CD4-positive, alpha-beta T cell (primary cell): ENCODE results near the gene NDE1. TPM values are rescaled to one million over a fixed set of nuclear protein-coding genes. Genes with fewer than 3 reads are reported as not detected.
A peak's percentile ranks its signal among the peaks of the same experiment; 100 is the strongest.

ENCODE experiments used
- ATAC-seq: fragments of 200-7000 bp; cut with Tn5 transposase; one replicate; pipeline ENCODE4 v1.10.0; 2022; ENCODE audit warnings: mild to moderate bottlenecking; ENCODE audit not compliant: poor library complexity
- CTCF ChIA-PET: fragments of 350-600 bp; sonication (Branson Sonifier 250); formaldehyde crosslinking; loops from one replicate; lab custom pipeline; 2021; ENCODE audit warnings: antibody characterized with exemption, inconsistent platforms; lab: Charles Lee
- POLR2A ChIA-PET: fragments of 350-600 bp; sonication (Branson Sonifier 250); formaldehyde crosslinking; loops from one replicate; lab custom pipeline; 2021; ENCODE audit warnings: antibody characterized with exemption, inconsistent platforms; lab: Charles Lee
- DNase-seq, 14 experiments: peaks; one replicate each; pipeline ENCODE4 v3.0.0-alpha.2; 2013 to 2020; ENCODE audit warnings: mixed read lengths in 2 of 14
- H3K27ac ChIP-seq, 2 donors: one replicate each; pipeline versions ENCODE4 v1.5.1 to v1.7.0; 2013; ENCODE audit warnings: low read length in 2 of 2, low read depth in 1 of 2, mild to moderate bottlenecking in 1 of 2
- H3K27me3 ChIP-seq, 2 experiments: 1 replicate in 1 of 2; 2 replicates in 1 of 2; pipeline versions ENCODE4 v1.6.1 to v1.7.0; 2013; ENCODE audit warnings: low read length in 2 of 2, control low read depth in 1 of 2, mild to moderate bottlenecking in 1 of 2, moderate library complexity in 1 of 2; ENCODE audit not compliant: insufficient read depth in 2 of 2, control insufficient read depth in 1 of 2
- H3K36me3 ChIP-seq: one replicate; pipeline ENCODE4 v1.6.1; 2013; ENCODE audit warnings: low read length, control low read depth; ENCODE audit not compliant: insufficient read depth
- H3K4me1 ChIP-seq: one replicate; pipeline ENCODE4 v1.6.1; 2013; ENCODE audit warnings: low read length, control low read depth; ENCODE audit not compliant: insufficient read depth
- H3K4me3 ChIP-seq: one replicate; pipeline ENCODE4 v1.5.1; 2013; ENCODE audit warnings: mild to moderate bottlenecking, low read length, moderate library complexity
- H3K9me3 ChIP-seq, 2 experiments: 1 replicate in 1 of 2; 2 replicates in 1 of 2; pipeline versions ENCODE4 v1.6.1 to v1.7.0; 2013; ENCODE audit warnings: low read length in 2 of 2, mild to moderate bottlenecking in 2 of 2, control low read depth in 1 of 2, moderate library complexity in 1 of 2; ENCODE audit not compliant: control insufficient read depth in 1 of 2, insufficient read depth in 1 of 2
- H3K27ac Mint-ChIP-seq: one replicate; pipeline ENCODE4 v1.8.0; 2020; ENCODE audit warnings: mixed read lengths
- H3K27me3 Mint-ChIP-seq: one replicate; pipeline ENCODE4 v1.8.0; 2021; ENCODE audit warnings: mixed read lengths
- H3K36me3 Mint-ChIP-seq: one replicate; pipeline ENCODE4 v1.8.0; 2021; ENCODE audit warnings: low read depth, mixed read lengths
- H3K4me1 Mint-ChIP-seq: one replicate; pipeline ENCODE4 v1.8.0; 2021; ENCODE audit warnings: low read depth, mixed read lengths
- H3K4me3 Mint-ChIP-seq: one replicate; pipeline ENCODE4 v1.8.0; 2020; ENCODE audit warnings: mild to moderate bottlenecking, mixed read lengths
- H3K9me3 Mint-ChIP-seq: one replicate; pipeline ENCODE4 v1.8.0; 2020; ENCODE audit warnings: mixed read lengths
- CTCF ChIP-seq: fragments of 200-600 bp; IDR thresholded peaks from one replicate; pipeline ENCODE4 v1.8.0; 2022; ENCODE audit warnings: antibody characterized with exemption, mild to moderate bottlenecking
- intact Hi-C, 2 experiments: fragments of 100-400 bp; cut with DNase I in 1 of 2; cut with micrococcal nuclease in 1 of 2; formaldehyde crosslinking; loops; one replicate each; pipeline versions ENCODE4 v1.15.1 to v1.9.0; 2023 to 2025; cut with DNase I, micrococcal nuclease
- total RNA-seq, 174 experiments: library from RNA in 2 of 174; stranded (reverse) in 2 of 174; gene quantifications; one replicate each; pipeline ENCODE4 v1.2.3 and lab custom pipeline; 2021 to 2026

The NDE1 gene
- total RNA-seq, 2 experiments from 2014 or later = 96.6 to 106 TPM

- POLR2A ChIA-PET = interaction anchor here (2.1 kb wide), 1 partner anchor 22 kb away, joined by 10 read pairs; the partner anchor contains the start of gene MARF1
- intact Hi-C loops = no loop called here
- DNase-seq = no peak
- TF ChIP-seq CTCF = no peak
- no peaks in the 10 kb centered on the region for H3K4me1 Mint-ChIP-seq
- no peak overlapping the region for H3K4me3 Mint-ChIP-seq
- Histone ChIP-seq H3K27ac (no peak overlapping the region), H3K36me3 (peaks cover 95% of the 10 kb centered on the region), H3K9me3 (no peaks in the 10 kb centered on the region), H3K4me1 (no peaks in the 10 kb centered on the region), H3K4me3 (no peak overlapping the region), H3K27me3 (no peaks in the 10 kb centered on the region)
- no peaks in the 10 kb centered on the region for H3K27me3 Mint-ChIP-seq
- peaks cover 96% of the 10 kb centered on the region for H3K36me3 Mint-ChIP-seq
- H3K9me3 Mint-ChIP-seq = no peaks in the 10 kb centered on the region
- CTCF ChIA-PET = no interaction called here
- H3K27ac Mint-ChIP-seq = no peak overlapping the region
- no peak for ATAC-seq
Observed at GRCh38 chr16:15620611-15621195, 29.3 kb upstream of the NDE1 start.

GRCh38 chr16:15621456-15621855 lies 28.6 kb upstream of the NDE1 start:
- Histone ChIP-seq H3K27ac (no peak overlapping the region), H3K4me3 (no peak overlapping the region), H3K4me1 (no peaks in the 10 kb centered on the region), H3K9me3 (no peaks in the 10 kb centered on the region), H3K36me3 (peaks cover 91% of the 10 kb centered on the region), H3K27me3 (no peaks in the 10 kb centered on the region)
- CTCF ChIA-PET = interaction anchor here (0.6 to 1.3 kb wide), 3 partner anchors 12 to 60 kb away, joined by 3 to 4 read pairs (median 3); partner anchors contain the start of gene MARF1
- Mint-ChIP-seq H3K27me3 (no peaks in the 10 kb centered on the region), H3K9me3 (no peaks in the 10 kb centered on the region), H3K4me3 (no peak overlapping the region), H3K27ac (peak overlapping the region; percentile 49), H3K4me1 (no peaks in the 10 kb centered on the region), H3K36me3 (peaks cover 96% of the 10 kb centered on the region)
- intact Hi-C loops = no loop called here
- POLR2A ChIA-PET = interaction anchor here (0.7 kb wide), 1 partner anchor 21 kb away, joined by 3 read pairs; the partner anchor contains the start of gene MARF1
- DNase-seq (no peak), ATAC-seq (no peak)
- no peak for TF ChIP-seq CTCF

GRCh38 chr16:15621889-15622288 lies 28.2 kb upstream of the NDE1 start:
- ChIA-PET CTCF (interaction anchor here (1.0 to 1.3 kb wide), 2 partner anchors 11 to 21 kb away, joined by 3 read pairs; partner anchors contain the start of gene MARF1), POLR2A (interaction anchor here (0.7 to 1.0 kb wide), 2 partner anchors 20 to 21 kb away, joined by 3 read pairs; partner anchors contain the start of gene MARF1)
- Histone ChIP-seq H3K9me3 (no peaks in the 10 kb centered on the region), H3K4me3 (no peak overlapping the region), H3K27ac (no peak overlapping the region), H3K36me3 (peaks cover 87% of the 10 kb centered on the region), H3K4me1 (no peaks in the 10 kb centered on the region), H3K27me3 (no peaks in the 10 kb centered on the region)
- H3K4me1 Mint-ChIP-seq = no peaks in the 10 kb centered on the region
- no peak for TF ChIP-seq CTCF
- ATAC-seq = no peak
- peak overlapping the region; percentile 49 for H3K27ac Mint-ChIP-seq
- H3K9me3 Mint-ChIP-seq = no peaks in the 10 kb centered on the region
- intact Hi-C loops = no loop called here
- no peak overlapping the region for H3K4me3 Mint-ChIP-seq
- DNase-seq = no peak
- H3K27me3 Mint-ChIP-seq = no peaks in the 10 kb centered on the region
- H3K36me3 Mint-ChIP-seq = peaks cover 95% of the 10 kb centered on the region
